Medulla oblongata (tissue), 1 donor: ENCODE measurements around the gene MBNL1.

Experiments
- DNase-seq: peaks from one replicate; pipeline ENCODE4 v3.0.0-alpha.2; 2015; ENCODE audit errors: extremely low spot score

The MBNL1 gene

DNA sequence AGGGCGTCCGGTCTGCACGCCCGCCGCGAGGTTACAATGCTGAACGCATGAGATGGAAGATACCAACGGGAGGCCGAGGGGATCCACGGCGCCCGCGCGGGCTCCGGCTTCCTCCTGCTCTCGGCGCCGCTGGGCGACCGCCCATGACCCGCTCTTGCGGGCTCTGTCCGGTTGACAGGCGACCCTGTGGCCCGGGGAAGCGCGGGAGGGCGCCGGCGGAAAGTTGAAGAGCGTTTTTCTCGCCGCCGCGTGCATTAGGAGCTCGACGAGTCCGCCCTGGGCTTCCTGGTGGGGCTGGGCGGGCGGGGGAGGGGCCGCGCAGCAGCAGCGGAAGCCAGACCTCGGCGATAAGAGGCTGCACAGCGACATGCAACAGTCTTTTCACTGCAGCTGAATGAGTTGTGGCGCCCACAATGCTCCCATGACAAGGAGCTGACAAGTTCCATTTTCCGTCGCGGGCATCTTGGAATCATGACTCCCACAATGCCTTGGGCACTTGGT, at the start of gene MBNL1:
Gene MBNL1 (plus strand): TSS at position 375 of the 501 bp plus-strand sequence. CDS start 31,265 bp downstream, outside the sequence.
- peak; percentile 86 for DNase-seq

- DNase-seq: no peak
Observed at GRCh38 chr3:152219216-152219615, 49.5 kb upstream of the MBNL1 start.

DNA sequence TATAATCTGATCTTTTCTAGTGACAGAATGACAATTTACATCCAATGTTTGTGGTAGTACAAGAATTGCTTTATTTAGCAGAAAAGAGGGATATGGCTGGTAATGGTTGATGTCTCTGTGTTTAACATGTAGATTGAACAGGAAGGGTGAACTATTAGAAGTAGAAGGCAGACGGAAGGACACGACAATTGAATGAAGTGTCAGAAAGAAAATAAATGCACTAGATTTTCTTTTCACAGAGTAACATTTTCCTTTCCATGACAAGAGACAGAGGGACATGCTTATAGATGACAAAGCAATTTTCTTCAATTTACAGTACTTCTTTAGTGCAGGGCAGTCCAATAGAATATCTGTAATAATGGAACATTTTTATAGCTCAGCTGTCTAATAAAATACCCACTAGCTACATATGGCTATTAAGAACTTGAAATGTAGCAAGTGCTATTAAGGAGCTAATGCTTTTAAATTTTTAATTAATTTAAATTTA, 48.9 kb upstream of the MBNL1 start:
- DNase-seq: no peak

DNA sequence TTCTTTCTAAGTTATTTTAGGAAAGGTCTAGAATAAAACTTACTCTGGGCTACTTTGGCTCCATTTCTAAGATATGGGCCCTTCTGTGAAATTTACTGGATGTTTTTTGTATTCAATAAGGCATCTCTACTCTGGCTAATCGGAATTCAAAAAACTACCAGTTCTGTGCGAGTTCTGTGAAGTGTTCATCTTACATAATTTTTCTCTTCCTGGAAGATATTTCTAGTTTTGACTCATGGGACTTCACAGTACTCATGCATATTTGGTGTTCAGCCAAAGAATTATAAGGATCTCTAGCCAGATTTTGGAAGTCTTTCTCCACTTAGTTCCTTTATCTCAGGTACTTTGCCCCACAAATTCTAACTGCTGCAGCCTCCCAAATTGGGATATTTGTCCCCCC, 46.4 kb upstream of the MBNL1 start:
- peak; percentile 17 for DNase-seq

DNA sequence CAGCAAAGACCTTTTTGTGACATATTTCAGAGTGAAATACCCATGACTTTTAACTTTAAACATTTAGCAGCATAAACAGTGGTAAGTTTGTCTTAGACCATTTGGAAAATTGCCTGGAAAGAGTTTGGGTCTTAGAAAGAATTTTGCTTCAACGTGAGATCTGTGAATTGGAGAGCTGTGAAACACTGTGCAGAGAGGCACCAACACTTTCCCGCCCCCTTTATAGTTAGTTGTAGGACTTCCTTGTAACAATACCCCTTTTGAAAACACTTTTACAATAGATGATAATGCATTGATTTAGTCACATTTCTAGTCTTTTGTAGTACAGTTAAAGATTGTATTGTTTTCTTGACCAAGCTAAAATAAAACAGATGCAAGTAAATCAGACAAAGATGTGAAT, 43.5 kb upstream of the MBNL1 start:
- peak; percentile 49 for DNase-seq

- DNase-seq: no peak
Observed at GRCh38 chr3:152226176-152226575, 42.6 kb upstream of the MBNL1 start.

- DNase-seq: no peak
Observed at GRCh38 chr3:152227027-152227426, 41.7 kb upstream of the MBNL1 start.

DNA sequence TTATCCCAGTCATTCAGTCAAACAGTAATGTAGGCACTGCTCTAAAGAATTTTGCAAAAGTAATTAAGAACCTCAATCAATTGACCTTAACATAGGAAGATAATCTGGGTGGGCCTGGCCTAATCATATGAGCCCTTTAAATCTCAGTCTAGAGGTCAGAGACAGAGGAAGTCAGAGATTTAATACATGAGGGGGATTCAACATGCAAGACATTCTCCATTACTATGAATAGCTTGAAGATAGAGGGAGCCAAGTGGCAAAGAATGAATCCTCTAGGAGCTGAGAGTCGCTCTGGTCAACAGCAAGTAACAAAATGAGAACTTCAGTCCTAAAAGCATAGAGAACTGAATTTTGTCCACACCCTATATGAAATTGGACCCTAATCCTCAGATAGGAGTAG, 39.0 kb upstream of the MBNL1 start:
- peak; percentile 83 for DNase-seq

DNA sequence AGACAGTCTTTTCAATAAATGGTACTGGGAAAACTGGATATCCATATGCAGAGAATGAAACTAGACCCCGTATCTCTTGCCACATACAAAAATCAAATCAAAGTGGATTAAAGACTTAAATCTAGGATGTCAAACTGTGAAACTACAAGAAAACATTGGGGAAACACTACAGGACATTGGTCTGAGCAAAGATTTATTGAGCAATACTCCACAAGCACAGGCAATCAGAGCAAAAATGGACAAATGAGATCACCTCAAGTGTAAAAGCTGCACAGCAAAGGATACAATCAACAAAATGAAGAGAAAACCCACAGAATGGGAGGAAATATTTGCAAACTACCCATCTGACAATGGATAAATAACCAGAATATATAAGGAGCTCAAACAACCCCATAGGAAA, 38.4 kb upstream of the MBNL1 start:
- no peak for DNase-seq

GRCh38 chr3:152232001-152232400, 36.7 kb upstream of the MBNL1 start:
- no peak for DNase-seq

GRCh38 chr3:152232679-152233078, 36.0 kb upstream of the MBNL1 start:
- no peak for DNase-seq

DNA sequence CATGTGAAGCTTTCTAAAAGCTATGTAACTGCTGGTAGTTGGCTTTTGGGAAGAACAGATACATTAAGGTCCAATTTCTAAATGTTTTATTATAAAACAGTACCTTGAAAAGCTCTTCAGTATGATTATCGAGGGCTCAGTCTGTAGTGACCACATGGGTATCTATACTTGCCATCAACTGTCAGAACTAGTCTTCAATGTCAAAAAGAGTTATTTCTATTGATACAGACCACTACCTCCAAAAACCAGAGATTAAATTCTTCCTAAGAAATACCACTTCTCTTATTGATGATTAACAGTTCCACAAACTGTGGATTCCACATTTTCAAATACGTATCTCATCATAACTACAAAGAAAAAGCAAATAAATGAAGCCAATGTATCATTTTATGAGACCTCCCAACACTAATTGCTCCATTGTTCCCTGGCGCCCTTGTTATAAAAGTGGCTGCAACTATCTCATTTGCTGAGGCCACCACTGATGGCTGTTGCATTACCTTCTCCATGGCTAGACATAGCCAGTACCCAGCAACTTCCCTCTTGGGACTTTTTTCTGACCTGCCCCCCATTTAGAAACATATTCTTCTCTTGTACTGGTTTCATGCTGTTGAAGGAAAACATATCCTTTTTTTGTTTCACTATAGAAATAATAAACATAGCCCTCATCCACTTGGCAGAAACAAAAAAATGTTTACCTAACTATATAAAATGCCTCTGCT, 33.9 kb upstream of the MBNL1 start:
- DNase-seq: no peak

DNA sequence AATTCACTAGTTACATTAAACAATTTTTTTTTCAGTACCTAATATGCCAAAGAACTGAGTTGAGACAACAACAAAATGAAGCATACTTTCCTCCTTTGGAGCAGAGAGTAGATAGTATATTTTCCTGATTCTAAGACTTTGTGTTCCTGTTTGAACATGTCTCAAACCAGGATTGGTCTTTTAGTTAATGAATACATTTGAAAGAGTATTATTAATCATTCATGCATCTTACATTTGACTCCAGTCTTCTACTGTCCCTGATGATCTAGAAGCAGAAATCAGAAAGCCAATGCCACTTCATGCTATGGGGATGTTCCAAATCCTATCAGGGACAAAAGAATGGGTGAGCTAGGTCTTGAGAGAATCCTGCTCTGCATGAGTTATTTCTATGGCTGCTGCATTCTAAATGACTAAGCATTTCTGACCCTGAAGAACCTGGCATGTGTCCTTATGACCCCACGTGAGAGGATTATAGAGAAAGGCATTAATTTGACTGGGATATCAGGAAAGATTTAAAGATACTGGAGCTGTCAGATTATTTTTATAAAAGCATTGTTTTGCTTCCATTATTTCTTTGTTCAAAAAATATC, 32.9 kb upstream of the MBNL1 start:
- DNase-seq: no peak

GRCh38 chr3:152236716-152237115, 32.0 kb upstream of the MBNL1 start:
- no peak for DNase-seq

DNA sequence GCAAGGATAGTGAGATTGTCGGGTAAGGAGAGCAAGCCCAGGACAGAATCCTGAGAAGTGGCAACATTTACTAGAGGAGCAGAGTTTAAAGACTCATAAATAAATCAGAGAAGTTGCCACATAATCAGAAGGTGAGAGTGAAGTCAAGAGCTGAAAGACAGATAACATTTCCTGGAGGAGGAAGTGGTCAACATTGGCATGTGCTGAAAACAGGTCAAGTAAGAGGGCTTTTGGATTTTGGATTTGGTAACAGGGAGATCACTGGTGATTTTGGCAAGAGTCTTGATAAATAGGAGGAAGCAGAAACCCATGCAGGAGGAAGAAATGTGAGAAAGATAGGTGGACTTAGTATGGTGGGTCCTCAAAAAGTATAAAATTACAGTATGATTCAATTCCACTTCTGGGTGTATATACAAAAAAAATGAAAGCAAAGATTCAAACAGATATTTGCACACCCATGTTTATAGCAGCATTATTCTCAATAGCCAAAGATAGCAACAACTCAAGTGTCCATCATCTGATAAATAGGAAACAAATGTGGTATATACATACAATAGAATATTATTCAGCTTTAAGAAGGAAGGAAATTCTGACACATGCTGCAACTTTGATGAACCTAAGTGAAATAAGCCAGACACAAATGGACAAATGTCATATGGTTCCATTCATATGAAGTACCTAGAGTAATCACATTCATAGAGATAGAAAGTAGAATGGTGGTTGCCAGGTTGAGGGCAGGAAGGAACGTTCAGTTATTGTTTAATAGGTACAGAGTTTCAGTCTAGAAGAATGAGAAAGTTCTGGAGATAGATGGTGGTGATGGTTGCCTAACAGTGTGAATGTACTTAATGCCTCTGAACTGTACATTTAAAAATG, 27.3 kb upstream of the MBNL1 start:
- DNase-seq: no peak

DNA sequence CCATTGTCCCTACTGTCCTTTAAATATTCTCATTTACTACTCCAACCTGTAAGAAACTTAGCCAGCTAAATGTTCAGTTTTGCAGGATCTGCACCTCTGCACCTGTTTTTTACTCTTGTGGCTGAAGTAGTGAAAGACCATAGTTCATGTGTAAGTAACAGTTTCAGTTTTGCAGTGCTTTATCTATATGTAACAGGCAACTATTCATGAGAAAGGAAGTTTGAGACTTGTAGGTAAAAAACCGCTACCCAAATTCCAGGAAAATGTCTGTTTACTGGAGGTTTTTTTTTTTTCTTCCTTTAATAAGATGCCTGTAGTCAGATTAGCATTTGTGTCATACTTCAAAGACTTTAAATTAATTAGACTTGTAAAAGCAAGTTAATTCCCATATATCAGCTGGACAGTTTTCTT, 25.4 kb upstream of the MBNL1 start:
- DNase-seq: no peak

- no peak for DNase-seq
Observed at GRCh38 chr3:152243721-152244516, 24.8 kb upstream of the MBNL1 start.

DNA sequence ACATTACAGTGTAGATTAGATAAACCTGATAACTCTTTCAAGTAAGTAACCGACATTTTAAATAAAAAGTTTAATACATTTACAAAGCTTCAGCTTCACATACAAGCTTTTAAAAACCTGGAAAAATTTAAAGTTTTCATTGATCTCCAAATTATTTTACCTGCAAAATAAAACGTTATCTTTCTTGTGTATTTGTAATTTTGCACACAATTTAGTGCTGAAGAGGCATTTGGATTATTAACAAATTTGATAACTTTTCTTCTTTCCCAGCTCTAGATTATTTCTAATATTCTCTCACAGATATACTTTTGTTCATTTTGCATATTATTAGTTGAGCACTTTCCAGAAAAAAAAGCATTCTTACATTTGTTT, 24.2 kb upstream of the MBNL1 start:
- no peak for DNase-seq

DNA sequence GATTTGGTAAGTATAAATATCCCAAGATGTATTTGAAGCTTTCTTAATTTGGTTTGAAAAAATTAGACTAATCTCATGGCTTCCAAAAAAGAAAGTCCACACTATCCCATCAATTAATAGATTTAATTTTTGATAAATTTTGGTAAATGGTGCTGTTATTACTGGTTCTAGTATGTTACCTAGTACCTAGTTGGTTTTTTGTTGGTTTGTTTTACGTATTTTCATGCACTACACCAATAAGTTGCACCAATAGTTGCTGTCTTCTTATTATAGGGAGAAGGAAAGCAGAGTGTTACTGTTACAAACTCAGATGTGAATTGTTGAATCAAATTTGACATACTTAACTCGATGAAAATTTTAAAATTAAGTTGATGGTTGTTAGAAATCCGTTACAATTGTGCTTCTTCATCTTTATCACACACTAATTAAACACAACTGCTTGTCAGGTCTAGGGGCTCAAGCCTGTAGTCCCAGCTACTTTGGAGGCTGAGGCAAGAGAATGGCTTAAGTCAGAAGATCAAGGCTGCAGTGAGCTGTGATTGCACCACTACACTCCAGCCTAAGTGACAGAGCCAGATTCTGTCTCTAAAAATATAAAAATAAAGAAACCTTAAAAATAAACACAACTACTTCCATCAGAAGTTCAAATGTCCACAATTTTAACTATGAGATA, 23.1 kb upstream of the MBNL1 start:
- no peak for DNase-seq

GRCh38 chr3:152251916-152252315, 16.8 kb upstream of the MBNL1 start:
- no peak for DNase-seq

DNA sequence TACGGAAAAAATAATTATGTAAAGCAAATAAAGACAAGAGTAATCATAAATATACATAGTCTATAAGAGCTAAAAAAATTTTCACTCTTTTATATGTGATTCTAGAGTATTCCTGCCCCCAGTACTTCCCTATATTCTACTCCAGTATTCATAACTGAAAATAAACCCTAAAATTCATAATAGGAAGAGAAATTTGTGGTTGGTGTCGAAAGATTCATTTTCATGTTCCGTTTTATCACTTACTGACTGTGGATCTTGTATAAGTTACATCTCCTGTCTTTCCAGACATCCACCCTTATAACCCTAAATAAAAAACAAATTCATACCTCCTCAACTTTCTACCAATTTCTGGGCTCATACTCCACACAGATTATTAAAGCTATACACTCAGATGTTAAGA, 16.0 kb upstream of the MBNL1 start:
- no peak for DNase-seq
